Breast epithelium (tissue), 3 donors: ENCODE data around the gene GABPA.

ENCODE experiments used
- POLR2AphosphoS5 ChIP-seq, 3 donors: sonication (generic); formaldehyde crosslinking; IDR thresholded peaks; one replicate each; pipeline ENCODE4 v1.6.1; 2017; ENCODE audit warnings: antibody characterized with exemption in 3 of 3
- TF ChIP-seq, protein P1 (sequence below), 3 donors: fragments of 450-650 bp; IDR thresholded peaks; one replicate each; pipeline ENCODE4 v1.5.1; 2016 to 2017; ENCODE audit warnings: antibody characterized with exemption in 3 of 3, mild to moderate bottlenecking in 3 of 3, moderate library complexity in 3 of 3

- TF ChIP-seq, protein P1, sequence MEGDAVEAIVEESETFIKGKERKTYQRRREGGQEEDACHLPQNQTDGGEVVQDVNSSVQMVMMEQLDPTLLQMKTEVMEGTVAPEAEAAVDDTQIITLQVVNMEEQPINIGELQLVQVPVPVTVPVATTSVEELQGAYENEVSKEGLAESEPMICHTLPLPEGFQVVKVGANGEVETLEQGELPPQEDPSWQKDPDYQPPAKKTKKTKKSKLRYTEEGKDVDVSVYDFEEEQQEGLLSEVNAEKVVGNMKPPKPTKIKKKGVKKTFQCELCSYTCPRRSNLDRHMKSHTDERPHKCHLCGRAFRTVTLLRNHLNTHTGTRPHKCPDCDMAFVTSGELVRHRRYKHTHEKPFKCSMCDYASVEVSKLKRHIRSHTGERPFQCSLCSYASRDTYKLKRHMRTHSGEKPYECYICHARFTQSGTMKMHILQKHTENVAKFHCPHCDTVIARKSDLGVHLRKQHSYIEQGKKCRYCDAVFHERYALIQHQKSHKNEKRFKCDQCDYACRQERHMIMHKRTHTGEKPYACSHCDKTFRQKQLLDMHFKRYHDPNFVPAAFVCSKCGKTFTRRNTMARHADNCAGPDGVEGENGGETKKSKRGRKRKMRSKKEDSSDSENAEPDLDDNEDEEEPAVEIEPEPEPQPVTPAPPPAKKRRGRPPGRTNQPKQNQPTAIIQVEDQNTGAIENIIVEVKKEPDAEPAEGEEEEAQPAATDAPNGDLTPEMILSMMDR (IDR thresholded peaks at IDR 0.05) = peak; percentile 51 to 92 (median 70)
- no peak for TF ChIP-seq POLR2AphosphoS5 (IDR thresholded peaks at IDR 0.05)
These were observed 66.6 kb downstream of the GABPA start for GRCh38 chr21:25801217-25802014.
